ENCODE data around the gene LZTS2.

GRCh38 chr10:100978121-100978900 is 21.3 kb upstream of the LZTS2 start:
- TF ChIP-seq CTCF (IDR thresholded peaks at IDR 0.05): no peak
- TF ChIP-seq EP300 (IDR thresholded peaks at IDR 0.05; ENCODE audit: low read depth): no peak
- no peak for TF ChIP-seq POLR2AphosphoS5 (IDR thresholded peaks at IDR 0.05)
- TF ChIP-seq POLR2A (IDR thresholded peaks at IDR 0.05): no peak
